MM.1S (cell line): ENCODE measurements around the gene GTF3C5.

Experiments
- EZH2 ChIP-seq: fragments of 300-600 bp; sonication (generic); optimal IDR thresholded peaks from 2 replicates; pipeline ENCODE3; 2017; ENCODE audit warnings: low read depth, mild to moderate bottlenecking, antibody characterized with exemption, low read length, mixed read lengths
- TF ChIP-seq, protein P1 (sequence below): fragments of 300-600 bp; sonication (generic); IDR thresholded peaks from 2 replicates; pipeline ENCODE4 v1.5.1; 2016; ENCODE audit warnings: antibody characterized with exemption, low read length, mixed read lengths

DNA sequence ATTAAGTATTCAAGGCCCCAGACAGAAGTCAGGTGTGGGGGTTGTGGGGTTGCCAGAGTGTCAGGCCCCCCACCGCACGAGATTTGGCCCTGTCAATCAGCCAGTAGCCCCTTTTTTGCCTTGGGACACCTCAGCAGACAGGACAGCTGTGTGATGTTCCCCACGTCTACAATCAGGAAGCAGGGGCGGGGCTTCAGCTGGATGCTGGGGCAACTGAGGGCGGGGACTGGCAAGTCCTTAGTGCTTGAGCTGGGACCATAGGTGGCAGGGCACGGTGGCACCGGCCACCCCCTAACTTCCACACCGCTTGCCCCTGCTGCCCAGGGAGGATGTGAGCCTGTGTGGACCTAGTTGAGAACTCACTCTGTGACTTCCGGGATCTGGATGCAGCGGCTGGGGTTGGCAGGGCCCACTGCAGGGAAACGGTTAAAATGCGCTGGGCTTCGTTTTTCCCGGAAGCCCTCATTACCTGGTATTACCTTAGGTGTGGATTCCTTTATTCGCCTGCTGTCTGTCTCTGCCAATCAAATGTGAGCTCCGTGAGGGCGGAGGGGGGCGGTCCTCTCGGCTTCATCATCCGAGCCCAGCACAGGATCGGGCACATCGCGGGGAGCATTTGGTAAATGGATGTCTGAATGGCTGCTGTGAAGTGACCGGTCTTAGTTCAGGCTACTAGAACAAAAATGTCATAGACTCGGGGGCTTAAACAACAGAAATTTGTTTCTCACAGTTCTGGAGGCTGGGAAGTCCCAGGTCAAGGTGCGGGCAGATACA is 7.5 kb upstream of the GTF3C5 start:
- TF ChIP-seq, protein P1, sequence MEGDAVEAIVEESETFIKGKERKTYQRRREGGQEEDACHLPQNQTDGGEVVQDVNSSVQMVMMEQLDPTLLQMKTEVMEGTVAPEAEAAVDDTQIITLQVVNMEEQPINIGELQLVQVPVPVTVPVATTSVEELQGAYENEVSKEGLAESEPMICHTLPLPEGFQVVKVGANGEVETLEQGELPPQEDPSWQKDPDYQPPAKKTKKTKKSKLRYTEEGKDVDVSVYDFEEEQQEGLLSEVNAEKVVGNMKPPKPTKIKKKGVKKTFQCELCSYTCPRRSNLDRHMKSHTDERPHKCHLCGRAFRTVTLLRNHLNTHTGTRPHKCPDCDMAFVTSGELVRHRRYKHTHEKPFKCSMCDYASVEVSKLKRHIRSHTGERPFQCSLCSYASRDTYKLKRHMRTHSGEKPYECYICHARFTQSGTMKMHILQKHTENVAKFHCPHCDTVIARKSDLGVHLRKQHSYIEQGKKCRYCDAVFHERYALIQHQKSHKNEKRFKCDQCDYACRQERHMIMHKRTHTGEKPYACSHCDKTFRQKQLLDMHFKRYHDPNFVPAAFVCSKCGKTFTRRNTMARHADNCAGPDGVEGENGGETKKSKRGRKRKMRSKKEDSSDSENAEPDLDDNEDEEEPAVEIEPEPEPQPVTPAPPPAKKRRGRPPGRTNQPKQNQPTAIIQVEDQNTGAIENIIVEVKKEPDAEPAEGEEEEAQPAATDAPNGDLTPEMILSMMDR = no peak
- no peak for TF ChIP-seq EZH2
